Sigmoid colon (tissue), 4 donors: Measurements from ENCODE around the gene ZNF135.

Experiments
- CTCF ChIP-seq, 4 experiments: fragments of 450-650 bp in 3 of 4; fragments of 200-600 bp in 1 of 4; IDR thresholded peaks; one replicate each; pipeline ENCODE4 v1.5.1; 2016 to 2019; ENCODE audit warnings: antibody characterized with exemption in 4 of 4, mild to moderate bottlenecking in 3 of 4, moderate library complexity in 2 of 4
- EP300 ChIP-seq, 4 donors: sonication (generic); formaldehyde crosslinking; IDR thresholded peaks; one replicate each; pipeline ENCODE4 v1.6.1; 2017; ENCODE audit warnings: antibody characterized with exemption in 4 of 4
- POLR2A ChIP-seq, 2 donors: fragments of 450-650 bp; IDR thresholded peaks; one replicate each; pipeline ENCODE4 v1.6.1; 2016; ENCODE audit warnings: antibody characterized with exemption in 2 of 2, mild to moderate bottlenecking in 2 of 2, moderate library complexity in 2 of 2
- POLR2AphosphoS5 ChIP-seq, 4 donors: sonication (generic); formaldehyde crosslinking; IDR thresholded peaks; one replicate each; pipeline ENCODE4 v1.6.1; 2017; ENCODE audit warnings: antibody characterized with exemption in 4 of 4

- TF ChIP-seq POLR2A (IDR thresholded peaks at IDR 0.05) (no peak), CTCF (IDR thresholded peaks at IDR 0.05) (no peak), POLR2AphosphoS5 (IDR thresholded peaks at IDR 0.05) (no peak), EP300 (IDR thresholded peaks at IDR 0.05) (no peak)
These were observed 20.7 kb downstream of the ZNF135 start for GRCh38 chr19:58079792-58080191.
